GM12875 (cell line): ENCODE results near the gene COX4I2.

Experiments
- H3K4me3 ChIP-seq: one replicate; pipeline ENCODE4 v1.5.1; 2011; ENCODE audit warnings: low read depth, low read length, control low read depth
- TF ChIP-seq, protein P1 (sequence below): IDR thresholded peaks from 2 replicates; pipeline ENCODE4 v1.5.1; 2011; ENCODE audit warnings: low read depth, mild to moderate bottlenecking, control low read depth, inconsistent platforms, low read length, moderate library complexity, borderline replicate concordance; ENCODE audit not compliant: insufficient read depth

COX4I2 gene

DNA sequence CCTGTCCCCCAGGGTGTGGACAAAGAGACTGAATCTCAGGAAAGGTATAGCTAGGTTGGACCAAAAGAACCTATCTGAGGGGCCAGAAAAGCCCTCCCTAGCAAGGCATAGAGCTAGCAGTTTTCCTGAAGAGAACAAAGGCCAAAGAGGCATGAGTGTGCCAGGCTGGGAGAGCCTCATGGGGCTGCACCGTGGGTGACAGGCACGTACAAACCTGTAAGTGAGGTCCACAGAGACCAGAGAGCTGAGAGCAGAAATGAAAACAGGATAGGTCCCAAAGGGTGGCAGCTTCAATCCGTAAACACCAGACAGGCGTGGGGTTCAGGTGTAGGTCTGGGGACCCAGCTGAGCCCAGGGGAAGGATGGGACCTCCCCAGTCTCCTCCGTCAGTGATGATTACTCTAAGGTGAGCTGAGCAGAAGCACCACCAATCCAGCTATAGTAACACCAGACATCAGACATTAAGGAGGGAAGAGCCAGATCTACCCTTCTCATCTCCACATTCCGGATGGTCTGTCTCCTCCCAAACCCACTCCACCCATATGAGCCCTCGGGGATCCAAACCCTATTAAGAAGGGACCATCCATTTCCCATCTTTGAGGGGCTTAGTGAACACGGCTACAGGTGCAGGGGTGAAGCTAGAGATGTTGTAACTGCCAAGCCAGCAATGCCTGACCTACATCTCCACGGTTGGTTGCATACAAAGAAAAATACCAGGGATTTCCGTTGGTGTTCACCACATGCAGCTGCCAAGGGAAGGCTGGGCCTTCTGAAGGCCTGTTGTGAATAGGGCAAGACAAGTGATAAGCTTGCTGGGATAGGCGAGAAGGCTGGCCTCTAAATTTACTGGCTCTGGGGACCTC, 46.7 kb downstream of the COX4I2 start:
- H3K4me3 ChIP-seq: no peak overlapping the region
- TF ChIP-seq, protein P1, sequence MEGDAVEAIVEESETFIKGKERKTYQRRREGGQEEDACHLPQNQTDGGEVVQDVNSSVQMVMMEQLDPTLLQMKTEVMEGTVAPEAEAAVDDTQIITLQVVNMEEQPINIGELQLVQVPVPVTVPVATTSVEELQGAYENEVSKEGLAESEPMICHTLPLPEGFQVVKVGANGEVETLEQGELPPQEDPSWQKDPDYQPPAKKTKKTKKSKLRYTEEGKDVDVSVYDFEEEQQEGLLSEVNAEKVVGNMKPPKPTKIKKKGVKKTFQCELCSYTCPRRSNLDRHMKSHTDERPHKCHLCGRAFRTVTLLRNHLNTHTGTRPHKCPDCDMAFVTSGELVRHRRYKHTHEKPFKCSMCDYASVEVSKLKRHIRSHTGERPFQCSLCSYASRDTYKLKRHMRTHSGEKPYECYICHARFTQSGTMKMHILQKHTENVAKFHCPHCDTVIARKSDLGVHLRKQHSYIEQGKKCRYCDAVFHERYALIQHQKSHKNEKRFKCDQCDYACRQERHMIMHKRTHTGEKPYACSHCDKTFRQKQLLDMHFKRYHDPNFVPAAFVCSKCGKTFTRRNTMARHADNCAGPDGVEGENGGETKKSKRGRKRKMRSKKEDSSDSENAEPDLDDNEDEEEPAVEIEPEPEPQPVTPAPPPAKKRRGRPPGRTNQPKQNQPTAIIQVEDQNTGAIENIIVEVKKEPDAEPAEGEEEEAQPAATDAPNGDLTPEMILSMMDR: no peak

DNA sequence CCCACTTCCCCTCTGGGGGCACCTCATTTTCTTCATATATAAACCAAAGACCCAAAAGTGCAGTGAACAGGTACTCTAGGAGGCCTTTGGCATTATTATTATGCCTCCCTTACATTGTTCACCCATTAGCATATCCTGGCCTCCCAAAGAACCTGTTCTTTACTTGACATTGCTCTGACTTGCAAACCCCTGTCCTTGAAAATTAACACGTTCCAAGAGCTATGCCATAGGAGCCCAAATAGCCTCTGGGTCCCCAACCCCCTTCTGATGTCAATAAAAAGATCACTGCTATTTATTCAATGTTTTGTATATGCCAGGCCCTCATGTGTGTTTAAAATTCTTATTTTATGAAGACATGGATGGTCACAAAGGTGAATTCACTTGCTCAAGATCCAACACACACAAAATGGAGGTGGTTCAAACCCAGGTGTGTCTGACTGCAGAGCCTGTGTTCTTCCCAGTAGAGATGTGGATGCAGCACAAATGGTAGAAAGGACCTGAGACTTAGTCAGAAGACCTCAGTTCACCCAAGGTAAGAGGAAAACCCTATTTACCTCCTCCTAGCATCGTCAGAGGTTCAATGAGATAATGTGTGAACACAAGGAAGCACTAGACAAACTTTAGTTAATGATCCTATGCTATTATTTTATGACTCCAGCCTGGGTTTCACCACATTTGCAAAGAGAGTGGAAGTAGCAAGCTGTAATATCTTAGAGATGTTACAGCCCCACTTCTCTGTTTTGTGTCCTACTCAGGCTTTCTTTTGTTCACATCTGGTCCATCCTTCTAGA, 48.3 kb downstream of the COX4I2 start:
- TF ChIP-seq, protein P1: no peak
- H3K4me3 ChIP-seq: no peak overlapping the region

DNA sequence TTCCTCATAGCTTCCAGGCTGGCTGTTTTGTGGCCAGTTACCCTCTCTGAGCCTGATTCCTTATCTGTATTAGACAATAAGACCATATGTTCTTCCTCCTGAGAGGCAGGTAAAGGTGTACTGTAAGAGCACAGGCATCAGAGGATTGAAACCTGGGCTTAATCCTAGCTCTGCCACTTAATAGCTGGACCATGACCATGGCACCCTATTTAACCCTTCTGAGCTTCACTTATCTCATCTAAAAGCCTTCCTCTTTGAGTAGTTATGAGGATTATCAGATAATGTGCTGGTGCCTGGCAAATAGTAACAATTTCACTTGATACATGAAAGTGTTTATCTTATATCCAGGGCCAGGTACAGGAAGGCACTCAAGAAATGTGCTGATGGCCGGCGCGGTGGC, 50.1 kb downstream of the COX4I2 start:
- no peak overlapping the region for H3K4me3 ChIP-seq
- TF ChIP-seq, protein P1: no peak

DNA sequence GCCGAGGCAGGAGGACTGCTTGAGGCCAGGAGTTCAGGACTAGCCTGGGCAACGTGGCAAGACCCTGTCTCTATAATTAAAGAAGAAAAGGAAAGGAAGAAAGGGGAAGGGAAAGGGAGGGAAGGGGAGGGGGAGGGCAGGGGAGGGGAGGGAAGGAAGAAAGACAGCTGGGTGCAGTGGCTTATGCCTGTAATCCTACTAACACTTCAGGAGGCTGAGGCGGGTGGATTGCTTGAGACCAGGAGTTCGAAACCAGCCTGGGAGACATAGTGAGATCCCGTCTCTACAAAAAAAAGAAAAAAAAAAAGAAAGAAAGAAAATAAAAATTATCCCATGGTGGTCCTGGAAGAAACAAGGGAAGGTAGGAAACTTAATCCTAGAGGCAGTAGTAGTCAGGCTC, 51.4 kb downstream of the COX4I2 start:
- H3K4me3 ChIP-seq: no peak overlapping the region

DNA sequence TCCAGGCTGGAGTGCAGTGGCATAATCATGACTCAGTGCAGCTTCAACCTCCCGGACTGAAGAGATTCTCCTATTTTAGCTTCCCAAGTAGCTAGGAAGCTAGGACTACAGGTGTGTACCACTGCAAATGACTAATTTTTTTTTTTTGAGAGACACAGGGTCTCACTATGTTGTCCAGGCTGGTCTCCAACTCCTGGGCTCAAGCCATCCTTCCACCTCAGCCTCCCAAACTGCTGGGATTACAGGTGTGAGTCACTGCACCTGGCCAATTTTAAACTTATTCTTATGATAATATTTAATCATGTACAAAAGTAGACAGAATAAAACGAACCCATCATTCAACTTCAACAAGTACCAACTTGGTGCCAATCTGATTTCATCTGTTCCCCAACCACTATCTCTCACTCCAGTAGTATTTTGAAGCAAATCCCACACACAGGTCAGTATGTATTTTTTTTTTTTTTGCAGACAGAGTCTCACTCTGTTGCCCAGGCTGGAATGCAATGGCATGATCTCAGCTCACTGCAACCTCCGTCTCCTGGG, 52.5 kb downstream of the COX4I2 start:
- TF ChIP-seq, protein P1: no peak
- no peak overlapping the region for H3K4me3 ChIP-seq

More for the DNA sequence above, 51.4 kb downstream of the COX4I2 start:
- TF ChIP-seq, protein P1: no peak

DNA sequence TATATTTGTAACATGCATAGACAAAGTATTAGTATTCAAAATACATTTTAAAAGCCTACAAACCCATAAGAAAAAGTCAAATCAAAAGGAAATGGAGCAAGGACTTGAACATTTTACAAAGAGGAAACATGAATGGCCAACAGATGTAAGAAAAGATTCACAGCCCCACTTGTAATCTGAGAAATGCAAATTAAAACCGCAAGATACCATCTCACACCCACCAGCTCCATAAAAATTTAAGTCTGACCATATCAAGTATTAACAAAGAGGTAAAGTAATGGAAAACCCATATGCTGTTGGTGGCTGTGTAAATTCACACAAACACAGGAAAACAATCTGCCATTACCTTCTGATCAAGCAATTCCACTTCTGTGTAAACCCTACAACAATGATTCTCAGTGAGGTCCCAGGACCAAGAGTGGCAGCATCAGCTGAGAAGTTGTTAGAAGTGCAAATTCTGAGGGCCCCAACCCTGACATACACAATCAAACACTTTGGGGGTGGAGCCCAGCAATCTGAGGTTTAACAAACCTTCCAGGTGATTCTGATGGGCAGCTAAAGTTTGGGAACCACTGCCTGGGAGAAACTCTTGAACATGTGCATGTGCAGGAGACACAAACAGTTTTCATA, 54.0 kb downstream of the COX4I2 start:
- H3K4me3 ChIP-seq: no peak overlapping the region
- TF ChIP-seq, protein P1: no peak
